Activated naive CD4-positive, alpha-beta T cell treated with anti-CD3 and anti-CD28 coated beads, Interleukin-2, amount 50 U/mL, for 24 hours (primary cell): ENCODE results near the gene MIF4GD.

Experiments used
- H3K27ac Mint-ChIP-seq: one replicate; pipeline ENCODE4 v1.8.0; 2021; ENCODE audit warnings: mild to moderate bottlenecking, mixed read lengths
- H3K27me3 Mint-ChIP-seq: one replicate; pipeline ENCODE4 v1.8.0; 2021; ENCODE audit warnings: mixed read lengths
- H3K36me3 Mint-ChIP-seq: one replicate; pipeline ENCODE4 v1.8.0; 2021; ENCODE audit warnings: mixed read lengths
- H3K4me1 Mint-ChIP-seq: one replicate; pipeline ENCODE4 v1.8.0; 2021; ENCODE audit warnings: mixed read lengths
- H3K4me3 Mint-ChIP-seq: one replicate; pipeline ENCODE4 v1.8.0; 2021; ENCODE audit warnings: mild to moderate bottlenecking, mixed read lengths
- H3K9me3 Mint-ChIP-seq: one replicate; pipeline ENCODE4 v1.8.0; 2021; ENCODE audit warnings: mixed read lengths

MIF4GD gene

DNA sequence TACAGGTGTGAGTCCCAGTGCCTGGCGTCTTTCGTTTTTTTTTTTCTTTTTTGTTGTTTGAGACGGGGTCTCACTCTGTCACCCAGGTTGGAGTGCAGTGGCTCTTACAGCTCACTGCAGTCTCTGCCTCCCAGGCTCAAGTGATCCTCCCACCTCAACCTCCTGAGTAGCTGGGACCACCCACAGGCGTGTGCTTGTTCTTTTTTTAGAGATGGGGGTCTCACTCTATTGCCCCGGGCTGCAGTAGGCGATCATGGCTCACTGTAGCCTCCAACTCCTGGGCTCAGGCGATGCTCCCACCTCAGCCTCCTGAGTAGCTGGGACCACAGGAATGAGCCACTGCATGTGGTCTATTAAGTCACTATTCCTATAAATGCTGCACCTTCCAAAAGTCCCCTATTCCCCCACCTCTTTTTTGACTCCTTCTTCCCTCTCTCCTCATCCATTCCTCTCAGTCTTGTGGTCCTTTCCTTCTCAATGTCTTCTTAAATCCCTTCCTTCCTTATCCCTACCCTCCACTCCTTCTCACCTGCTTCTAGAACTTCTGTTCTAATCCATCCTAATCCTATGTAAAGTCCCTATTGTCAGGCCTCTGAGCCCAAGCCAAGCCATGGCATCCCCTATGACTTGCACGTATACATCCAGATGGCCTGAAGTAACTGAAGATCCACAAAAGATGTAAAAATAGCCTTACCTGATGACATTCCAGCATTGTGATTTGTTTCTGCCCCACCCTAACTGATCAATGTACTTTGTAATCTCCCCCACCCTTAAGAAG is 18.8 kb downstream of the MIF4GD start:
- H3K9me3 Mint-ChIP-seq = no peaks in the 10 kb centered on the region
- peak overlapping the region; percentile 69 for H3K4me3 Mint-ChIP-seq
- peaks cover 5% of the 10 kb centered on the region for H3K36me3 Mint-ChIP-seq
- peak overlapping the region; percentile 90 for H3K27ac Mint-ChIP-seq
- no peaks in the 10 kb centered on the region for H3K27me3 Mint-ChIP-seq
- peaks cover 88% of the 10 kb centered on the region for H3K4me1 Mint-ChIP-seq

DNA sequence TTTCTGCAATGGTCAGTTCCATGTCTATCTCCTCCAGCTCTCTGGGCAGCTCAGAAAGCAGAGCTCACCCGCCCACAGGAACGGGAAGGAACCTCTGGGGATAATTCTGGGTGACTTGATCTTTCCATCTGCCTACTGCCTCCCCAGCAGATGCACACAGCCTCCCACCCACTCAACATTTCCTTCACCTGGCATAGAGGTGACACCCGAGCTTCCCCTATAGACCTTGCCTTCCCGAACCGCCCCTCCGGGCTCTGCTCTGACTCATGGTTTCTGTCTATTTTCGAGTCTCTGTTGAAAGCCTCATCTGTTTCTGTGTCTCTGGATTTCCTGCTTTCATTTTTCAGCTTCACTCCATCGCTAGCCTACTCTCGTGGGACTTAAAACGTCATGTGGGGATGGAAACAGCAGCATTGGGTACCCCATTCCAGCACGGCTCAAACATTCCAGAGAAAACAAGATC is 21.0 kb downstream of the MIF4GD start:
- Mint-ChIP-seq H3K27ac (peak overlapping the region; percentile 100), H3K9me3 (no peaks in the 10 kb centered on the region), H3K27me3 (no peaks in the 10 kb centered on the region), H3K4me3 (peak overlapping the region; percentile 96), H3K4me1 (peaks cover 72% of the 10 kb centered on the region), H3K36me3 (peaks cover 10% of the 10 kb centered on the region)

DNA sequence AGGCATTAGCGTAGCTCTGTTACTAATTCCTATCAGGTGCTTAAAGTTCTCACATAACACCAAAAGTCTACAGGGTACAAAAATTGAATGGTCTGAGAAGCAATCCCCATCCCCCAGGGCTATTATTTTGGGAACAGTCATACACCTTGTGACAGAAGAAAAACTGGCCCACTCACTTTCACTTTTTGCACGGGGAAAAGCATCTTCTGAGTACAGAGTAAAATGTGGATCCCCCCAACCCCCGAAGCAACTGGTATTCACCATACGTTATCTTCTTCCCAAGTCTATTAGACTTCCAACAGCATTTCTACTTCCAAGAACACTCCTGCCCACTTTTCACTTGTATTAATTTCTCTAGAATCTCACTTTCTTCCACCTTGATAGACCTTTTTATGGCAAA is 21.5 kb downstream of the MIF4GD start:
- peak overlapping the region; percentile 96 for H3K4me3 Mint-ChIP-seq
- peaks cover 11% of the 10 kb centered on the region for H3K36me3 Mint-ChIP-seq
- peak overlapping the region; percentile 100 for H3K27ac Mint-ChIP-seq
- no peaks in the 10 kb centered on the region for H3K27me3 Mint-ChIP-seq
- H3K9me3 Mint-ChIP-seq = no peaks in the 10 kb centered on the region
- peaks cover 69% of the 10 kb centered on the region for H3K4me1 Mint-ChIP-seq

DNA sequence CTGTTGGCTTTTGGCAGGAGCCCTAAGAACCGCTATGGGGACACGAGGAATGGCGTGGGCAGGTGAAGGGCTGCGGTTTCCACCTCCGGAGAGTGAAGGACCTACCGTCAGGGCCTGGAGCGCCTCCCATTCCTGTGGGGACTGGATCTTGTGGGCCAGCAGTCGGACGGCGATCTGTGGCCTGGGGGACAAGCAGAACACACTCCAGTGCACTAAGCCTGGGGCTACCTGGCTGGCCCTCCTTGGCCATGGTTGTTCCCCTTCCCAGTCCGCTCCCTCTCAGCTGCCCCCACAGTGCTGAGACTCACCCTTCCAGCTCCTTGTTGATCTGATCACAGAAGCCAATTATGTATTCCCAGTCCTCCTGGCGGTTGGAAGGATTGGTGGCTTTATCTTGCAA is 24.6 kb downstream of the MIF4GD start:
- H3K9me3 Mint-ChIP-seq = no peaks in the 10 kb centered on the region
- H3K36me3 Mint-ChIP-seq = peaks cover 10% of the 10 kb centered on the region
- no peak overlapping the region for H3K4me3 Mint-ChIP-seq
- H3K27me3 Mint-ChIP-seq = no peaks in the 10 kb centered on the region
- H3K27ac Mint-ChIP-seq = peak overlapping the region; percentile 85
- peaks cover 54% of the 10 kb centered on the region for H3K4me1 Mint-ChIP-seq

DNA sequence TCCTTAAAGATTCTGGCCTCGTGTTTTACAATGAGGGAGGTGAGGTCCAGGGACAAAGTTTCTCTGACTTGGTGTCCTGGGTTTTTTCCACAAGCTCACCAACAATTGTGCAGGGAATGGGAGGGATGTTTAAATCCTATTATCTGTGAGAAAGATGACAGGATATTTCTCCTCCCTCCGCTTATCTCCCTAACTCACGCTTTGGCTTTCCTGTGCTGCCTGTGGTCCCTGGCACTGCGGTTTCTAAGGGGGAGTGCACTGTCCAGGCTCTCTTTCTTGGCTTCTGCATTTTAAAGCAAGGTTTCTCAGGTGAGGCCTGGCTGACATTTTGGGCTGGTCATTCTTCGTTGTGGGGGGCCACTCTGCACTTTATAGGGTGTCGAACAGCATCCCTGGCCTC is 26.0 kb downstream of the MIF4GD start:
- Mint-ChIP-seq H3K27ac (no peak overlapping the region), H3K4me1 (peaks cover 47% of the 10 kb centered on the region), H3K27me3 (no peaks in the 10 kb centered on the region), H3K9me3 (no peaks in the 10 kb centered on the region), H3K36me3 (peaks cover 10% of the 10 kb centered on the region), H3K4me3 (no peak overlapping the region)

DNA sequence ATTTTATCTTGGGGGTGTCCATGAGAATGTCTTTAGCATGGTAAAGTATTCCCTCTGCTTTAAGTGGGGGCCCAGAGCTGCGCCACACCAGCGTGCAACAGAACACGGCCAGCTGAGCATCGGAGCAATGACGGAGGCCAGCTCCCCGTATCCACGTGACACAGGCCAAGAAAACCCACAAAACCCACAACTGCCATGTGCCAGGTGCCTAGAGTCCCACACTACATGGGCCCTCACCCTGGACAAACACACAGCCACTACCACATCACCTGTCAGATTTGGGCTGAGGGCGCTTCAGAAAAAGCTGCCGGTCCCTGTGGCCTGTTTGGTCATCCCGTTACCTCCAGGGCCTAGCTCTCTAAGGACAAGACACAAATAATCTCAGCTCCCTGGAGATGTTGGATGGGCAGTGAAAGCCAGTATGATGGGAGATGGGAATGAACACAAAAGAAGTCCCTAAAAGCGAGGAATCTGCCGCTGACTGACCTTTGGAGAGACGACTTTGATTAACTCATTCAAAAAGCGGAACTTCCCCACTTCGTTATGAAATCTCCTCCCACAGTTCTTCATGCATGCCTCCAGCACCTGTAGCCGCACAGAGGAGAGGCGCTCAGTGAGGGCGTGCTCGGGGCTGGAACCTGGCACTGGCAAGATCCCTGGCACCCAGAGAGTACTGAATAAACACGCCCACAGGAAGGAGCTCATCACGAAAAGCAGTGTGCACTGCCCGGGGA is 26.7 kb downstream of the MIF4GD start:
- Mint-ChIP-seq H3K4me1 (peaks cover 40% of the 10 kb centered on the region), H3K27me3 (no peaks in the 10 kb centered on the region), H3K27ac (peak overlapping the region; percentile 39), H3K4me3 (peak overlapping the region; percentile 12), H3K9me3 (no peaks in the 10 kb centered on the region), H3K36me3 (peaks cover 10% of the 10 kb centered on the region)

DNA sequence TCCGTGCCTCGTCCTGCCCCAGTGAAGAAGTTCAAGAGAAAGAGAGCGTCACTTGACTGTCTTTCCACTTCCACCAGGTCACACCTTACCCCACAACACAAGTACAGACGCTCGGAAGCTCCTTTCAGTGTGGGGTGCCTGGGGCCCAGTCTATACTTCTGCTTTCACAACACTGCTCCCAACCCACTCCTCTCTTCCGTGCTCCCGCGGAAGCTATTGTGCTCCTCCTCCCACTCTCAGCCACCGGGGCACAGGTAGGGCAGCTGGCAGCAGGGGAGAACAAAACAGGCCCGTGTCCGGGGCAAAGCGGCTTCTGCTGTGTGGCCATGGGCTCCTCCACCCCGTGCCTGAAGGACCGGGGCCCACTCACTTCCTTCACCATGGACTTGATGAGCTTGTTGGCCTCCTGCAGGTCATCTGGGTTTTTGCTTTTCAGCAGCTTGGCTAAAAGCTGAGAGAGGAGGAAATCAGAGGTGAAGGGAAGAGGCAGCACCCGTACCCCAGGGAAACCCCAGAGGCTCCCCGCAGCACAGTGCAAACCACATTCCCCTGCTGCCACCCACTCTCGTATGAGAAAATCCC is 28.5 kb downstream of the MIF4GD start:
- Mint-ChIP-seq H3K27ac (peak overlapping the region; percentile 81), H3K27me3 (no peaks in the 10 kb centered on the region), H3K4me3 (no peak overlapping the region), H3K4me1 (peaks cover 40% of the 10 kb centered on the region), H3K36me3 (peaks cover 15% of the 10 kb centered on the region), H3K9me3 (no peaks in the 10 kb centered on the region)

DNA sequence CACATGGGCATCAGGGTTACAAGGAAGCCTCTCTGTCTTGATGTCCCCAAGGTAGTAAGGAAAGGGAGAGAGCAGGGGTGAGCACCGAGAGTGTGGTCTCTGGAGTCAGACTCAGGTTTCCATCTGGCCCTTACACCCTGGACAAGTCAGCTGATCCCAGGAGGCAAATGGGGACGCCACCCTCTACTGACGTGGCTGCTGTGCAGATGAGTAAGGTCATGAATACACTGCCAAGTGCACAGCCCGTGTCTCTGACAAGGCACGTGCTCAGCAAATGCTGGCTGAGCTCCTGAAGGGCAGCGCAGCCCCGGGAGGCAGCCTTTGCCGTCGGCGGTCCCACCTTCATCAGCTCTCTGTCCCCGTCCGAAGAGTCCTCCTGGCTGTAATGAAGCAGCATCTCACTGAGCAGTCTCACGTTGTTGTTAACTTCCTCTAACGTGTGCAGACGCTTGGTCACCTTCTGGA is 29.0 kb downstream of the MIF4GD start:
- peaks cover 36% of the 10 kb centered on the region for H3K4me1 Mint-ChIP-seq
- no peaks in the 10 kb centered on the region for H3K27me3 Mint-ChIP-seq
- no peak overlapping the region for H3K4me3 Mint-ChIP-seq
- no peaks in the 10 kb centered on the region for H3K9me3 Mint-ChIP-seq
- H3K36me3 Mint-ChIP-seq = peaks cover 15% of the 10 kb centered on the region
- peak overlapping the region; percentile 81 for H3K27ac Mint-ChIP-seq

DNA sequence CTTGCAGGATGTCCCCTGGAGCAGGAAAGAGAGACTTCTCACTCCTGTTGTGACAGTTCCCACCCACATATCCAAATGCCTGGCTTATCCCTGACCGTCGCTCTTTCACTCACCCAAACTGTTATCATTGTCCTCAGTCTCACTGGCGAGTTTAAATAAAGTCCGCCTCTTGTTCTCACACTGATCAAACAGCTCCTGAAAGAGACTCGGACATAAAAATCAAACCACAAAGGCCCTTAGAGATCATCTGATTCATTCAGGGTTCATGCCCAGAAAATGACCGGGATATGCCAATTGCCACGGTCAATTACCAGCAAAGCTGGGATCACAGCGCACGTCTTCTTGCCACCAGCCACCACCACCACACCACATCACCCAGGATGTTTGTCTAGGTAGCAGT is 29.5 kb downstream of the MIF4GD start:
- Mint-ChIP-seq H3K9me3 (no peaks in the 10 kb centered on the region), H3K4me3 (no peak overlapping the region), H3K36me3 (peaks cover 11% of the 10 kb centered on the region), H3K4me1 (peaks cover 31% of the 10 kb centered on the region), H3K27ac (no peak overlapping the region), H3K27me3 (no peaks in the 10 kb centered on the region)

DNA sequence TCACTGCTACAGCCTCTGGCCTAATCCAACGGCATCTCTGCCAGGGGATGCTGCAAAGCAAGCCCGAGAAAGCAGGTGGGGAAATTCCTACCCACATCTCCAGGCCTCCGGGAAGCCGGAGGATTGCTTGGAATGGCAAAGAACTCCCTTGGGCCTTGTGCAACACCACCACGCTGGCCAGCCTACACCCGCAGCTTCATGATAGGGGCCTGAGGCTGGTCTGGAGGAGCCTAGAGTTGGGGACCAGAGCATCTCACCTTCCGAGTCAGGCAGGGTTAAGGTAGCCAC is 29.9 kb downstream of the MIF4GD start:
- Mint-ChIP-seq H3K4me3 (no peak overlapping the region), H3K27ac (no peak overlapping the region), H3K4me1 (peaks cover 31% of the 10 kb centered on the region), H3K27me3 (no peaks in the 10 kb centered on the region), H3K9me3 (no peaks in the 10 kb centered on the region), H3K36me3 (peaks cover 11% of the 10 kb centered on the region)

DNA sequence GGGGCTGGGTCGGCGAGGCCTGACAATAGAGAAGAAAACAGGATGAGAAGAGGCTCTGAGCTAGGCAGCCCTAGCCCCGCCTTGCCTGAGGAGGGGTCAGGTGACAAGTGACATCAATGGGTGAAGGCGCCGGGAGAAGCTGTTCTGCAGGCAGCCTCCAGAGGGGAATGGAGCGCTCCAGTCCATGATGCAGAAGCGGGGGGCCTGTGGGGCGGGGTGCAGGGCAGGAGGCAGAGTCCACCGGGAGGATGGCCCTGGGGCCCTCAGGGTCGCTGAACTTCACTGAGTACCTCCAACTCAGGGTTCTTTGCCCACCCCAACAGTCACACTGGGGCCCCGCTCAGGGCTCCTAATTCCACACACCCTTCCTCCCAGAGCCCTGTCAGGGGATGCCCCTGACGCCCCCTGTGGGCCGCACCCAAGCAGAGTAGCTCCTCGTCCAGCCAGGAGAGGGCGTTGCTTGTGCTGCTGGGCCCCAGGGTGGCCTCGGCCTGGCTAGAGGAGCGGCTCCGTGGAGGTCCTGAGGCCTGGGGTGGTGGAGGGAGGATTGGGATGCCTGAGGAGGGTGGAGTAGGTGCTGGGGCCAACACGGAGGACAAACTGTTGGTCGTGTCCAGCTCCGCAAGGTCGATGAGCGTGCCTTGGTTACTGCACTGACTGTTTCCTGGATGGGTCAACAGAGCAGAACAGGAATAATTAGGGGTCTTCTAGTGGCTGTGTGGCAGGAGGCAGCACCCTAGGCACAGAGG is 30.5 kb downstream of the MIF4GD start:
- Mint-ChIP-seq H3K27me3 (no peaks in the 10 kb centered on the region), H3K27ac (no peak overlapping the region), H3K36me3 (peaks cover 10% of the 10 kb centered on the region), H3K9me3 (no peaks in the 10 kb centered on the region), H3K4me1 (peaks cover 31% of the 10 kb centered on the region), H3K4me3 (no peak overlapping the region)

DNA sequence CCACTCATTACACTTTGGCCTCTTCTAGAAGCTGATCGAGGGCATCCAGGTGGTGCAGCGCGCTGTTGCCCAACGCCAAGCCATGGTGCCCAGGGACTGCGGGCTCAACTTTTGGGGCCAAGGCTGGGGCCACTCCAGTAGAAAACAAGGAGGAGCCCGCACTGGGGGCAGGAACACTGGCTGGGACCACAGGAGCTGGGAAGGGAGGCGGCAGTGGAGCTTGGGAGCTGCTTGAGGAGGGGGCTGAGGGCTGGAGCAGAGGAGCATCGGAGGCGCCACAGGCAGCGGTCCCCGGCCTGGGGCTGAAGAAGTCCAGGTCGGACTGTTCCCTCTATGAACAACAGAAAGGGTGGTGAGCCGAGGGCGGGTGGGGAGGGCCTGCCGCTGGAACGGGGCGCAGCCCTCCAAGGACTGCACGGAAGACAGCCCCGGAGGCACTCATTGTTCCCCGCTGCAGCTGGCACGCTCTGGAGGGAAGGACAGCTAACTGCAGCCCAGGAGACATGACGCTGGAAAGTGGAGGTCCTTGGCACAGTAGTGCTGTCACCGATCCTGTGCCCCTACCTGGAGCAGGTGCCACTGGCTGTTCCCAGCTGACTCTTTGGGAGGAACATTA is 31.1 kb downstream of the MIF4GD start:
- peaks cover 31% of the 10 kb centered on the region for H3K4me1 Mint-ChIP-seq
- no peak overlapping the region for H3K4me3 Mint-ChIP-seq
- H3K27me3 Mint-ChIP-seq = no peaks in the 10 kb centered on the region
- H3K36me3 Mint-ChIP-seq = peaks cover 10% of the 10 kb centered on the region
- H3K9me3 Mint-ChIP-seq = no peaks in the 10 kb centered on the region
- H3K27ac Mint-ChIP-seq = no peak overlapping the region

DNA sequence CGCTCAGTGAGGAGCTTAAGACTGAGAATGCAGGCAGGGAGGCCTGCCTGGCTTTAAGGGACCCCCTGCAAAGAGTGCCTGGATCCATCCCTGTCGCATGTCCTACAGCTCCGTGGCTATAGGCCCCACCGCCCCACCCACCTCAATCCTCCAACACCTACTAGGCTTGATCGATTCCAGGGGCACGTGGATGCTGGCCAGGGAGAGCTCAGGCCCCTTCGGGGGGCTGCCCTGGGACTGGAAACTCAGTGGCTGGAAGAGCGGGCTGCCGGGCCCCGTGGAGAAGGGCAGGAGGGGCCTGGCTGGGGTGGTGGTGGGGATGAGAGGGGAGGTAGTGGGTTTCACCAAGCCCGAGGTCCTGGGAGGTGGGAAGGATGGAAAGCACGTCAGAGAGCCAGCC is 31.8 kb downstream of the MIF4GD start:
- H3K9me3 Mint-ChIP-seq = no peaks in the 10 kb centered on the region
- H3K27me3 Mint-ChIP-seq = no peaks in the 10 kb centered on the region
- peak overlapping the region; percentile 48 for H3K27ac Mint-ChIP-seq
- peaks cover 26% of the 10 kb centered on the region for H3K4me1 Mint-ChIP-seq
- peaks cover 8% of the 10 kb centered on the region for H3K36me3 Mint-ChIP-seq
- H3K4me3 Mint-ChIP-seq = no peak overlapping the region

DNA sequence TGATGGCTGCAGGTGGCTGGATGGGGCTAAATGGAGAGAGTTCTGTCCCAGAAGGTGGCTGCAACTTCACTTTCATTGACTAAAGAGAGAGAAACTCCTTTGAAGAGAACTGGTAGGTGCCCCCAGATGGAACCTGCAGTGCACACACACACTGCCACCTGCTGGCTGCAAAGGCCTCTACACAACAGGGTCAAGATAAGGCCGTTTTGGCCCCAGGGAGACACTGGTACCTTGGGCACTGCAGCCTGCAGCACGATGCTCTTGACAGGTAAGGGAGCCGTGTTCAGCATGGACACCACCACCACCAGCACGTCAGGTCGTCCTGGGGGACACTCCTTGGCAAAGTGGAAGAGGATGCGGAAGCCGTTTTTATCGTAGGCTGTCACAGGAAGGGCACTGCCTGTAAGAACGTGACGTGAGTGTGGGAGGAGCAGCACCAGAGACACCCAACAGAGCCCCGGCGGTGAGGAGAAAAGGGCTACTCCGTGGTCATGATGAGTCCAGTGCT is 32.3 kb downstream of the MIF4GD start:
- H3K4me1 Mint-ChIP-seq = peaks cover 26% of the 10 kb centered on the region
- peak overlapping the region; percentile 40 for H3K4me3 Mint-ChIP-seq
- peak overlapping the region; percentile 48 for H3K27ac Mint-ChIP-seq
- no peaks in the 10 kb centered on the region for H3K27me3 Mint-ChIP-seq
- peaks cover 8% of the 10 kb centered on the region for H3K36me3 Mint-ChIP-seq
- H3K9me3 Mint-ChIP-seq = no peaks in the 10 kb centered on the region

DNA sequence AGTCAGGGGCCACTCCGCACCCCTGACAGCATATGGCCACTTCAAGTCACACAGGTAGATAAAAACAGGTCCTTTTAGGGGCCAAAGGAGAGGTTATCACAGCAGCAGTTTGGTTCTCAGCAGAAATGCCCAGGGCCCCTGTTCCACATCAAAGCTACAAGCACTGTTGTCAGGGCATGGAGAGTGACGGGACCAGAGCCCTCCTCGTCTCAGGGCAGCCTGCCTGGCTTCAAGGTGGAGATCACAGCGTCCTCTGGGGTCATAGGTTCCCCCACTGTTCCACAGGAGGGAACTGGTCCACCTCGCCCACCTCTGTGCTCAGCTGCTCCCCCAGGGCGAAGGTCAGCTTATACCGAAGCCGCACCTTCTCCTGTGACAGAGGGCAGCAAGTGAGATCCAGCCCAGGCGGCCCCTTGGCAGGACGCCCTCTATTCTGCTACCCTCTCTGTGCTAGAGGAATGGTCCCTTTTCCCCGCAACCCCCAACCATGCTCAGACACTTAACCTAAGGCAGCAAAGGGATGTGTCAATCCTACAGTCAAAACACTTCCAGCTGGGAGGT is 32.9 kb downstream of the MIF4GD start:
- Mint-ChIP-seq H3K4me1 (peaks cover 21% of the 10 kb centered on the region), H3K27ac (no peak overlapping the region), H3K27me3 (no peaks in the 10 kb centered on the region), H3K36me3 (peaks cover 8% of the 10 kb centered on the region), H3K9me3 (no peaks in the 10 kb centered on the region), H3K4me3 (no peak overlapping the region)
